ENCODE measurements around the gene PDLIM3.

Gene PDLIM3

GRCh38 chr4:185500576-185500975, 34.7 kb downstream of the PDLIM3 start:
- DNase-seq (ENCODE audit: low read depth): no peak
- TF ChIP-seq, protein P1, sequence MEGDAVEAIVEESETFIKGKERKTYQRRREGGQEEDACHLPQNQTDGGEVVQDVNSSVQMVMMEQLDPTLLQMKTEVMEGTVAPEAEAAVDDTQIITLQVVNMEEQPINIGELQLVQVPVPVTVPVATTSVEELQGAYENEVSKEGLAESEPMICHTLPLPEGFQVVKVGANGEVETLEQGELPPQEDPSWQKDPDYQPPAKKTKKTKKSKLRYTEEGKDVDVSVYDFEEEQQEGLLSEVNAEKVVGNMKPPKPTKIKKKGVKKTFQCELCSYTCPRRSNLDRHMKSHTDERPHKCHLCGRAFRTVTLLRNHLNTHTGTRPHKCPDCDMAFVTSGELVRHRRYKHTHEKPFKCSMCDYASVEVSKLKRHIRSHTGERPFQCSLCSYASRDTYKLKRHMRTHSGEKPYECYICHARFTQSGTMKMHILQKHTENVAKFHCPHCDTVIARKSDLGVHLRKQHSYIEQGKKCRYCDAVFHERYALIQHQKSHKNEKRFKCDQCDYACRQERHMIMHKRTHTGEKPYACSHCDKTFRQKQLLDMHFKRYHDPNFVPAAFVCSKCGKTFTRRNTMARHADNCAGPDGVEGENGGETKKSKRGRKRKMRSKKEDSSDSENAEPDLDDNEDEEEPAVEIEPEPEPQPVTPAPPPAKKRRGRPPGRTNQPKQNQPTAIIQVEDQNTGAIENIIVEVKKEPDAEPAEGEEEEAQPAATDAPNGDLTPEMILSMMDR (IDR thresholded peaks at IDR 0.05; ENCODE audit: low read depth, low read length): no peak
- TF ChIP-seq MYC (IDR thresholded peaks at IDR 0.05; ENCODE audit: low read depth, low read length): no peak
- TF ChIP-seq MAX (IDR thresholded peaks at IDR 0.05; ENCODE audit: low read depth, low read length): no peak
- no peak for TF ChIP-seq POLR2A (IDR thresholded peaks at IDR 0.05; ENCODE audit: extremely low read depth, insufficient read length)
- H3K4me3 ChIP-seq (ENCODE audit: low read depth, low read length): no peak overlapping the region

DNA sequence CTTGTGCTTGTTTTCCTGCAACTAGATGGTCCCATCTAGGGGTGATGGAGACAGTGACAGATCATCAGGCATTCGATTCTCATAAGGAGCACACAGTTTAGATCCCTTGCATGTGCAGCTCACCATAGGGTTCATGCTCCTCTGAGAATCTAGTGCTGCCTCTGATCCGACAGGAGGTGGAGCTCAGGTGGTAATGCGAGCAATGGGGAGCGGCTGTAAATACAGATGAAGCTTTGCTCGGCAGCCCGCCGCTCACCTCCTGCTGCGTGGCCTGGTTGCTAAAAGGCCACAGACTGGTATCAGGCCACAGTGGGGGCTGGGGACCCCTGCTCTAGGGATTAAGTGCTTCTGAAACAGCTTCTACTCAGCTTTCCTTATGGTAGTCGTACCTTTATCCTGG, 35.3 kb downstream of the PDLIM3 start:
- TF ChIP-seq, protein P1 (IDR thresholded peaks at IDR 0.05; ENCODE audit: low read depth, low read length): no peak
- TF ChIP-seq MYC (IDR thresholded peaks at IDR 0.05; ENCODE audit: low read depth, low read length) (no peak), POLR2A (IDR thresholded peaks at IDR 0.05; ENCODE audit: extremely low read depth, insufficient read length) (no peak), MAX (IDR thresholded peaks at IDR 0.05; ENCODE audit: low read depth, low read length) (no peak)
- no peak overlapping the region for H3K4me3 ChIP-seq (ENCODE audit: low read depth, low read length)
- DNase-seq (ENCODE audit: low read depth): no peak

GRCh38 chr4:185488650-185489049, 46.7 kb downstream of the PDLIM3 start:
- TF ChIP-seq, protein P1 (IDR thresholded peaks at IDR 0.05; ENCODE audit: low read depth, low read length): no peak
- TF ChIP-seq MAX (IDR thresholded peaks at IDR 0.05; ENCODE audit: low read depth, low read length) (no peak), POLR2A (IDR thresholded peaks at IDR 0.05; ENCODE audit: extremely low read depth, insufficient read length) (no peak), MYC (IDR thresholded peaks at IDR 0.05; ENCODE audit: low read depth, low read length) (no peak)
- DNase-seq (ENCODE audit: low read depth): no peak
- no peak overlapping the region for H3K4me3 ChIP-seq (ENCODE audit: low read depth, low read length)

GRCh38 chr4:185481401-185481800, 53.9 kb downstream of the PDLIM3 start:
- DNase-seq (ENCODE audit: low read depth): no peak
- no peak overlapping the region for H3K4me3 ChIP-seq (ENCODE audit: low read depth, low read length)
- TF ChIP-seq MYC (IDR thresholded peaks at IDR 0.05; ENCODE audit: low read depth, low read length) (no peak), MAX (IDR thresholded peaks at IDR 0.05; ENCODE audit: low read depth, low read length) (no peak), POLR2A (IDR thresholded peaks at IDR 0.05; ENCODE audit: extremely low read depth, insufficient read length) (no peak)
- TF ChIP-seq, protein P1 (IDR thresholded peaks at IDR 0.05; ENCODE audit: low read depth, low read length): no peak

- no peak for DNase-seq (ENCODE audit: low read depth)
- no peak for TF ChIP-seq POLR2A (IDR thresholded peaks at IDR 0.05; ENCODE audit: extremely low read depth, insufficient read length)
- TF ChIP-seq, protein P1 (IDR thresholded peaks at IDR 0.05; ENCODE audit: low read depth, low read length): no peak
- TF ChIP-seq MYC (IDR thresholded peaks at IDR 0.05; ENCODE audit: low read depth, low read length): no peak
- TF ChIP-seq MAX (IDR thresholded peaks at IDR 0.05; ENCODE audit: low read depth, low read length): no peak
- no peak overlapping the region for H3K4me3 ChIP-seq (ENCODE audit: low read depth, low read length)
Measured at GRCh38 chr4:185480016-185480732, 55.1 kb downstream of the PDLIM3 start.

Data from NB4 (cell line).